HG03196 (cell line): ENCODE data around the gene ARRDC2.
"Not testable (repeated sequence)": the region's sequence is repeated elsewhere in the genome, so short reads cannot be mapped to it uniquely, and the experiment has no call there.

Source experiments
- ATAC-seq: cut with Tn5 transposase; IDR thresholded peaks from one replicate; pipeline ENCODE4 v1.9.1; 2021; ENCODE audit not compliant: unreplicated experiment

ARRDC2 gene

DNA sequence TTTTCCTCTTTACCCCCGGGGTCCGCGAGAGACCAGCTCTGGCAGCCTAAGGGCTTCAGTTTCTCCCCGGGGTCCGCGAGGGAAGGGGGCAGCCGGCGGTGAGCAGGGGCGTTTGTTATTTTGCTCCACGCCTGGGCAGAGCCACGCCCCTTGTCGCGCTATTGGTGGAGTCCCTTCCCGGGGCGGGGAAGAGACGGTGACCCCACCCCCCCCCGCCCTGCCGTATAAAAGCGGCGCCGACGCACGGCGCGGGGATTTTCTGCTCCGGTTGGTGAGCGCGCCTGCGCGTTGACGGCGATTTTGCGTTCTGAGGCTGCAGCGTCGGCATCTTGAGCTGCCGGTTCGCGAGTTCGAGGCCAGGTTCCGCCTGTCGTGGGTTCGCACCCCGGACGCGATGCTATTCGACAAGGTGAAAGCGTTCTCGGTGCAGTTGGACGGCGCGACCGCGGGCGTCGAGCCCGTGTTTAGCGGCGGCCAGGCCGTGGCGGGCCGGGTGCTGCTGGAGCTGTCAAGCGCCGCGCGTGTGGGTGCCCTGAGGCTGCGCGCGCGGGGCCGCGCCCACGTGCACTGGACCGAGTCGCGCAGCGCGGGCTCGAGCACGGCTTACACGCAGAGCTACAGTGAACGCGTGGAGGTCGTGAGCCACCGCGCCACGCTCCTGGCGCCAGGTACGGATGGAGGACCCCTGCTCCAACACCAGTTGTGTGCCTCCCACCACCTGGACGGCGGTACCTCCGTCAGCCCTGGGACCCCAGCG is at the start of gene ARRDC2:
TSS of gene ARRDC2 (plus strand) at position 254 of the 757 bp plus-strand sequence. CDS start at position 395, 141 bp downstream.
- peak; percentile 53 for ATAC-seq

DNA sequence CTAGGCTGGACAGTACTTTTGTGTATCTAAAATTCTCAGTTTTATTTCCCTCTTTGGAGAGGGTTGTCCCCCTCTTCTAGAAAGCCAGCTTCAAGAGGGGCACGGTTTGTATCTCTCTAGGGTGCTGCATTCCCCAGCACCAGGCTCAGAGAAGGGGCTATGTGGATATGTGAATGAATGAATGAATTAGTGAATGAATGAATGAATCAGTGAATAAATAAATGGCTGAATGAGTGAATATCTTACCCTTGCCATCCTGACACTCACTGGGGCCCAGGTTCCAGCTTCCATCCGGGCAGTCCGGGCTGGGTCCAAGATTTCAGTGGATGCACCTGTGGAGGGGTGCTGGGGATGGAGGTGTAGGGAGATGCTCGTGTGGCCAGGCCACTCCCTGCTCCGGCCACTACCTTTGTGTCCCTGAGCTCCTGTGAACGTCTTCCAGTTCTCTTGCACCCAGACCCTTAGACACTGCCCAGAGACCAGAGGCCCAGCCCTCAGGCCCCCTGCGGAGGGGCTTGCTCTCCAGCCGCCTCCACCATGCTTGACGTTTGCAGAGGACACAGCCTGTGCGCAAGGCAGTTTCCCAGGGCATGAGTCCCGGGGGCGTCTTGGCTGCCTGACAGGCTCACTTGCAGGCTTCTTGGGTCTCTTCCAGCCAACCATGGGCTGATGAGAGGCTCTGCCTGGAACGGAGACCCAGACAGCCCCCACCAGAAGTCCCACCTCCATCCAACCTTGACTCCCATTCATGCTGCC is 43.9 kb upstream of the ARRDC2 start:
- no peak for ATAC-seq

- no peak for ATAC-seq
These were observed 42.4 kb upstream of the ARRDC2 start for GRCh38 chr19:17965370-17966128.

DNA sequence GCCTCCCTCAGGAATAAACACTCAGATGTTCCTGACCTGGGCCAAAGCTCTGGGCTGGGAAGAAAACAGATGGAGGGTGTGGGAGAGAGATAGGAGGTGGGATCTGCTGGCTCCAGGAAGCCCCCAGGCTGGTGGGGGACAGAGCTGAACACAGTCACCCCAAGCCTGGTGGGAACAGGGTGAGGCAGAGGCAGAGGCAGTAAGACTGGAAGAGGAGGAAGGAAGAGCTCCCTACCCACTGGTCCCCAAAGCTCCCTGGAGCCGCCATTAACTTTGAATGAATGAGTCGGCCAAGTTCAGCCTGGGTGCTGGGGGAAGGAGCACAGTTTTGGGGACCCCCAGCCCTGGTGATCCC is 41.9 kb upstream of the ARRDC2 start:
- no peak for ATAC-seq

- no peak for ATAC-seq
These were observed 41.3 kb upstream of the ARRDC2 start, which contains the start of gene KCNN1 for GRCh38 chr19:17966550-17967256. Gene KCNN1, plus strand, starts transcription at chr19:17967107. Its CDS starts 6,782 bp downstream, at chr19:17973889.

DNA sequence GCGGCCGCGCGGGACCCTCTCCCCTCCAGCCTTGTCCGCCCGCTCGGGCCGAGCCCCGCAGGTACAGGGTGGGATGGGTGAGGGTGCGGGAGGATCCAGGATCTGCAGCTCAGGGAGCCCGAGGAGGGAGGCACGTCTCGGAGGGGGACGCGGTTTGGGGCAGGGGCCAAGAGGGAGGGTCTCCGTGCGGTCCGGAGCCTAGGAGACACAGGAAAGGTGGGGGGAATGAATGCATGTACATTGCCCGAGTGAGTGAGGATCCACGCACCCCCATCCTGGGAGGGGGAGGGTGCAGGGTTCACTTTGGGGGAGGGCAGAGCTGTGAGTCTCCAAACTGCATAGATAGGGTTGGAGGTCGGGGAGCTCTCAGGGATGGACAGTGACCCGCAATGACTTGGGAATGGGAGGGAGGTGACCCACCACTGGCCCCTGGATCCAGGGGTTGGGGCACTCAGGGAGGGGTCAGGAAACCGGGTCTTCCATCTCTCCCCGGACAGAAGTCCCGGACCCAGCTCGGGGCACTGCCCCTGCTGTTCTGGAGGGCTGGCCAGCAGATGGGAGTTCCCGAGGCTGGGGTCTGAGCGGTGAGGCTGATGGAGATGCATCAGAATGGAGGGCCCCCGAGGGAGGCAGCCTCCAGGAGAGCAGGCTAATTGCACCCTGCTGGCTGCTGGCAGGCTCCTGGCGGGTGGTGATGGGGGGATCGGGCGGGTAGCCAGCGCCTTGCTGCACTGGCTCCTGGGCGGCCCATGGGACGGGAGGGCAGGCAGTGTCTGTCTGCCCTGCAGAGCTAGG is 40.5 kb upstream of the ARRDC2 start:
- ATAC-seq = no peak

GRCh38 chr19:17968362-17968761 is 39.6 kb upstream of the ARRDC2 start:
- ATAC-seq = no peak

DNA sequence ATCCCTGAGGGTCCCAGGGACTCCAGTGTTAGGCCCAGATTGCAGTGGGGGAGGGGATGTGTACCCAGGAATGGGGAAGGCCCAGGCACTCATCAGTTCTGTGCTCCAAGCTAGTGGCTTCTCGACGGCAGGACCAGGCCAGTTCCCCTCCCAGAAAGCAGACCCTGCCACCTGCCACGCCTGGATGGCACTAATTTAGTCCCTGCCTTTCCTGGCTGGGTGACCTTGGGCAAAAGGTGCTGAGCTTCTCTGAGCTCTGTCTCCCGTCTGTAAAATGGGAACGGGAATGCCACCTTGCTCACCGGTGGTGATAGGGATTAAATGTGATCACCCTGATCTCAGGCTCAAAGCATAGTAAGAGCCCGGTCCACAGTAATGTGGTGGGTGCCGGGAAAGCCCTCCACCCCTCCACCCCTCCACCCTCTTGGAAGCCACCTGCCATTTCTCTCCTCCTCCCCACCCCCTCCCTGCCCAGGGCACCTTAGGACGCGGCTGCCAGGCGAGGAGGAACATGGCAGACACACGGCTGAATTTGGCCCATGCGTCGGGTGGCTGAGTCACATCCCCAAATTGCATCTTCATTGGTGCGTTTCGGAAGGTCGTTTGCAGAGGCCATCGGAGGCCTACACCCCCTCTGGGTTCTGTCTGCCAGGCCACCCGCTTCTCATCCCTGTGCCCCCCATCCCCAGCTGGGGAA is 38.7 kb upstream of the ARRDC2 start:
- no peak for ATAC-seq

- no peak for ATAC-seq
These were observed 35.7 kb upstream of the ARRDC2 start for GRCh38 chr19:17972230-17972629.

GRCh38 chr19:17973759-17974158 is 34.2 kb upstream of the ARRDC2 start:
- ATAC-seq = no peak

DNA sequence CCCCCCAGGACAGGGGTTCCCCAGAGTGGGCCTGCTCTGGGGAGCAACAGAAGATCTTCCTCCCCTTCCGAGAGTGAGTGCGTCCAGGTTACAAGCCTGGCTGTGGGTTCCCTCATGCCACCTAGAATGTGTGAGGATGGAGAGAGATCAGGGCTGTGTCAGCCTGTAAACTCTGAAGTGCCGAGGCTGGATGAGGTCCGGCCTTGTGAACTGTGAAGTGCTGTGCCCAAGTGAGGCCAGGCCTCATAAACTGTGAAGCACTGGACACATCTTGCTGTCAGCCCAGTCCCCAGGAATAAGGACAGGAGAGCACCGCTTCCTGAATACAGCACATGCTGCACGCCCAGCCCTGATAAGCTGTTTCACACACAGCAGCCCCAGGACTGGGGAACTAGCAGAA is 33.4 kb upstream of the ARRDC2 start:
- no peak for ATAC-seq

GRCh38 chr19:17975032-17975431 is 32.9 kb upstream of the ARRDC2 start:
- ATAC-seq = no peak

- ATAC-seq = no peak
These were observed 30.9 kb upstream of the ARRDC2 start for GRCh38 chr19:17977021-17977420.

DNA sequence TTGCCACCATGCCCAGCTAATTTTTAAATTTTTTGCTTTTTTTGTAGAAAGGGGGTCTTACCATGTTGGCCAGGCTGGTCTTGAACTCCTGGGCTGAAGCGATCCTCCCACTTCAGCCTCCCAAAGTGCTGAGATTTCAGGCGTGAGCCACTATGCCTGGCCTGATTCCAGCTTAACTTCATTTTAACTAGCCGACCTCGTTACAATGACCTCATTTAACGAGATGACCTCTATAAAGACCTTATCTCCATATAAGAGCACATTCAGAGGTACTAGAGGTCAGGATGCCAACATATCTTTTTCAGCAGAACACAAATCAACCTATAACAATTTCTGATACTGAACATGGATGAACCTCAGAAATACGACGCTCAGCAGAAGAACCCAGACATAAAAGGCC is 30.5 kb upstream of the ARRDC2 start:
- ATAC-seq = no peak

GRCh38 chr19:17981611-17982010 is 26.4 kb upstream of the ARRDC2 start:
- ATAC-seq = no peak

DNA sequence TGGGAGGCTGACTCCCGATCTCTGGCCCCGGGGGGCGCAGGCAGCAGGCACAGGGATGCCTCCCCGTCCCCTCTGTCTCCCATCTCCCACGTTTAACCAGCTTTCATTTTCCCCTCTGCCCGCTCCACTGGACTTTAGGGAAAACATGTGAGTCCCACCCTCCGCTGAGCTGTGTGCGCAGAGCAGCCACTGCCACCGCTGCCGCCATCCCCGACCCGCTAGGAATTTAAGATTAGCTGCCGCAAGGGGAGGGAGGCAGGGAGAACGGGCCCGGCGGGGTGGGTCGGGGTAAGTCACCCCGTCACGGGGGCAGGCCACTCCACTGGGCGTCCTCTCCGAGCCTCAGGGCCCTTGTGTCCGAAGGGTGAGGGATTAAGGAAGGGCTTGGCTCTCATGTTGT is 25.5 kb upstream of the ARRDC2 start:
- no peak for ATAC-seq

DNA sequence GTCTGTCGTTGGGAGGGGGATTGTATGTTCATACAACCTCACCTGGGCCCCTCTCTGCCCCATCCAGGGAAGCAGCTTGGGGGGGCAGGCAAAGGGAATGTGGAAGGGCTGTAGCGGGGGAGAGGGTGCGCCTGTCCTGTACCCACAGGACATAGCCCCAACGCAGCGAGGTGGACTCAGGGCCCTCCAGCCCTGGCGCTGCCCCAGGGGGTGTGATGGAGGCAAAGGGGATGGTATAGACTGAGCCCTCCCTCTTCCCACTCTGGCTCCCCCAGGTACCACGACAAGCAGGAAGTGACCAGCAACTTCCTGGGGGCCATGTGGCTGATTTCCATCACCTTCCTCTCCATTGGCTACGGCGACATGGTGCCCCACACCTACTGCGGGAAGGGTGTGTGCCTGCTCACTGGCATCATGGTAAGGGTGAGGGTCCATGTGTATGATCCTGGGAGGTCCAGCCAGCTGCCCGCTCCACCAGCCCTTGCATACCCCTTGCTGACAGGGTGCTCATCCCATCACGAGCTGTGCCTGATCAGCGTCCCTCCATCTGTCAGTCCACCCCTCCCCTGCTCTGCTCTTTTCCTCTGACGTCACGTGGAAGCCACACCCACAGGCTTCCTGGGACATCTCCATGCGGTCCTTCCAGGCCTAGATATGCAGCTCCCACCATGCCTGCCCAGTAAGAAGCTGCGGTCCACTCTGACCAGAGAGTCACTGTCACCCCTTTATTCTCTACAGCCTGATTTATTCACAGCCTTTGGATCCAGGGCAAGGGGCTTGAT is 22.7 kb upstream of the ARRDC2 start:
- ATAC-seq = no peak

GRCh38 chr19:17986569-17986968 is 21.4 kb upstream of the ARRDC2 start:
- not testable (repeated sequence) for ATAC-seq

GRCh38 chr19:17988161-17988560 is 19.8 kb upstream of the ARRDC2 start:
- ATAC-seq = no peak
